PFSK-1 (cell line): ENCODE results near the gene SUCLG2.

Experiments used
- FOXP2 ChIP-seq: optimal IDR thresholded peaks from 2 replicates; pipeline ENCODE3; 2011; ENCODE audit warnings: borderline replicate concordance, control low read depth, inconsistent platforms; ENCODE audit not compliant: insufficient read depth; ENCODE audit errors: extremely low read length, extremely low read depth
- POLR2AphosphoS5 ChIP-seq: IDR thresholded peaks from 2 replicates; pipeline ENCODE4 v1.6.1; 2012; ENCODE audit warnings: low read depth, mild to moderate bottlenecking, control low read depth, low read length, moderate library complexity
- SIN3A ChIP-seq: IDR thresholded peaks from 2 replicates; pipeline ENCODE4 v1.6.1; 2012; ENCODE audit warnings: mild to moderate bottlenecking, low read length, moderate library complexity, borderline replicate concordance; ENCODE audit not compliant: insufficient read depth
- TAF1 ChIP-seq: IDR thresholded peaks from 2 replicates; pipeline ENCODE4 v1.6.1; 2012; ENCODE audit warnings: low read length, control low read depth, borderline replicate concordance; ENCODE audit not compliant: insufficient read depth
- TF ChIP-seq, protein P1 (sequence below), 2 experiments: IDR thresholded peaks; 2 replicates each; pipeline versions ENCODE4 v1.6.1 to v1.8.0; 2011 to 2012; ENCODE audit warnings: low read depth in 2 of 2, low read length in 2 of 2, control low read depth in 1 of 2, inconsistent platforms in 1 of 2, mild to moderate bottlenecking in 1 of 2, moderate library complexity in 1 of 2; ENCODE audit not compliant: insufficient read depth in 1 of 2

The SUCLG2 gene

GRCh38 chr3:67535006-67535405 lies 119.4 kb downstream of the SUCLG2 start:
- TF ChIP-seq FOXP2 = no peak
- no peak for TF ChIP-seq SIN3A
- TF ChIP-seq, protein P1, sequence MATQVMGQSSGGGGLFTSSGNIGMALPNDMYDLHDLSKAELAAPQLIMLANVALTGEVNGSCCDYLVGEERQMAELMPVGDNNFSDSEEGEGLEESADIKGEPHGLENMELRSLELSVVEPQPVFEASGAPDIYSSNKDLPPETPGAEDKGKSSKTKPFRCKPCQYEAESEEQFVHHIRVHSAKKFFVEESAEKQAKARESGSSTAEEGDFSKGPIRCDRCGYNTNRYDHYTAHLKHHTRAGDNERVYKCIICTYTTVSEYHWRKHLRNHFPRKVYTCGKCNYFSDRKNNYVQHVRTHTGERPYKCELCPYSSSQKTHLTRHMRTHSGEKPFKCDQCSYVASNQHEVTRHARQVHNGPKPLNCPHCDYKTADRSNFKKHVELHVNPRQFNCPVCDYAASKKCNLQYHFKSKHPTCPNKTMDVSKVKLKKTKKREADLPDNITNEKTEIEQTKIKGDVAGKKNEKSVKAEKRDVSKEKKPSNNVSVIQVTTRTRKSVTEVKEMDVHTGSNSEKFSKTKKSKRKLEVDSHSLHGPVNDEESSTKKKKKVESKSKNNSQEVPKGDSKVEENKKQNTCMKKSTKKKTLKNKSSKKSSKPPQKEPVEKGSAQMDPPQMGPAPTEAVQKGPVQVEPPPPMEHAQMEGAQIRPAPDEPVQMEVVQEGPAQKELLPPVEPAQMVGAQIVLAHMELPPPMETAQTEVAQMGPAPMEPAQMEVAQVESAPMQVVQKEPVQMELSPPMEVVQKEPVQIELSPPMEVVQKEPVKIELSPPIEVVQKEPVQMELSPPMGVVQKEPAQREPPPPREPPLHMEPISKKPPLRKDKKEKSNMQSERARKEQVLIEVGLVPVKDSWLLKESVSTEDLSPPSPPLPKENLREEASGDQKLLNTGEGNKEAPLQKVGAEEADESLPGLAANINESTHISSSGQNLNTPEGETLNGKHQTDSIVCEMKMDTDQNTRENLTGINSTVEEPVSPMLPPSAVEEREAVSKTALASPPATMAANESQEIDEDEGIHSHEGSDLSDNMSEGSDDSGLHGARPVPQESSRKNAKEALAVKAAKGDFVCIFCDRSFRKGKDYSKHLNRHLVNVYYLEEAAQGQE (IDR thresholded peaks at IDR 0.05; ENCODE audit: insufficient read depth in 1 of 2, low read depth in 2 of 2, low read length in 2 of 2) = no peak
- TF ChIP-seq POLR2AphosphoS5 = no peak
- TF ChIP-seq TAF1 = no peak

- TF ChIP-seq SIN3A (no peak), FOXP2 (no peak), TAF1 (no peak), POLR2AphosphoS5 (no peak)
- TF ChIP-seq, protein P1 (IDR thresholded peaks at IDR 0.05; ENCODE audit: insufficient read depth in 1 of 2, low read depth in 2 of 2, low read length in 2 of 2) = no peak
These were observed 119.8 kb downstream of the SUCLG2 start for GRCh38 chr3:67534594-67534993.

- TF ChIP-seq SIN3A = no peak
- TF ChIP-seq FOXP2 = no peak
- TF ChIP-seq, protein P1 (IDR thresholded peaks at IDR 0.05; ENCODE audit: insufficient read depth in 1 of 2, low read depth in 2 of 2, low read length in 2 of 2) = no peak
- no peak for TF ChIP-seq POLR2AphosphoS5
- TF ChIP-seq TAF1 = no peak
These were observed 123.0 kb downstream of the SUCLG2 start for GRCh38 chr3:67531181-67532101.

DNA sequence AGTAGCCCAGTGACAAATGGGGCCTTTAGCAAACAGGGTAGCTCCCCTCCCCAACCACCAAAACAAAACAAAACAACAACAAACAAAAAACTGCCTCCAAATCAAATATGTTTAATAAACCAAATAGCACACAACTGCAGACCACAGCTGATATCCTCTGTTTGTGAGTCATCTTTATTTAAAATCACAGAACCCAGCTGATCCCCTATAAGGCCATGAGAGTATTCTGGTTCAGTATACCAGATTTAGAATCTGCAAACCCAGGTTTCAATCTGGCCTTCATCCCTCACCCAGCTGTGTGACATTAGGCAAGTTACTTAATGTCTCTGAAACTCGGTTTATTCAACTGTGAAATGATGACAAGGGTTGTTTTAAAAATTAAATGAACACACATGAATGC lies 124.5 kb downstream of the SUCLG2 start:
- TF ChIP-seq FOXP2 = no peak

- TF ChIP-seq TAF1 (no peak), SIN3A (no peak), POLR2AphosphoS5 (no peak), FOXP2 (no peak)
- TF ChIP-seq, protein P1 (IDR thresholded peaks at IDR 0.05; ENCODE audit: insufficient read depth in 1 of 2, low read depth in 2 of 2, low read length in 2 of 2) = no peak
These were observed 125.1 kb downstream of the SUCLG2 start for GRCh38 chr3:67529337-67529736.
